DMS79 (cell line): ENCODE results near the gene COL5A1.

ENCODE experiments used
- DNase-seq: peaks from one replicate; lab custom pipeline; 2025; lab: John Stamatoyannopoulos, UW

COL5A1 gene

DNA sequence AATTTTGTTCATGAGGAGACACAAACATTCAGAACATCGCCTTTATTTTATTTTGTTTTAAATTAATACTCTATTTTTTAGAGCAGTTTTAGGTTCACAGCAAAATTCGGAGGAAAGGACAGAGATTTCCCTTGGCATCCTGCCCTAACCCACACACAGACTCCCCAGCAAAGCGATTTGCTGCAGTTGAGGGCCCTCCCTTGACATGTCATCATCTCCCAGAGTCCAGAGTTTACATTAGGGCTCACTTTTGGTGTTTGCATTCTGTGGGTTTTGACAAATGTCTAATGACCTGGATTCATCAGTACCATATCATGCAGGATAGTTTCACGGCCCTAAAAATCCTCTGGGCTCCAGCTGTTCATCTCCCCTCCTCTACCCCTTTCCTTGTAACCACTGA, 33.6 kb upstream of the COL5A1 start:
- no peak for DNase-seq

DNA sequence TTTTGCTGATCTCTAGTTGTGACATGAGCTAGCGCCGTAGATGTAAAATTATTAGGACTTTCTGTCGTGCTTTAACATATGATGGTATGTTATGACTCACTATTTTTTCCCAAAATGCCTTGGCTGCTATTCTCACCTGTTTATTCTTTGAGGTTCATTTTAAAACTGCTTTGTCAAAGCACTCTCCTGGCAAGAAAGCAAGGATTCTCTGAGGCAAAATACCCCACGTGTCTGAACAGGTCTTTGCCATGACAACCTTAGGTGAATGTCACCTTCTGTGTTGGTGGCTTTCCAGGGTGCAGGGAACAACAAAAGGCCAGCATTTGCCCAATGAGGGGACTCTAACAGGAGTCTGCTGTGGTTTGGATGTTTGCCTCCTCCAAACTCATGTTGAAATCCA, 30.6 kb upstream of the COL5A1 start:
- DNase-seq, result peak; percentile 16

DNA sequence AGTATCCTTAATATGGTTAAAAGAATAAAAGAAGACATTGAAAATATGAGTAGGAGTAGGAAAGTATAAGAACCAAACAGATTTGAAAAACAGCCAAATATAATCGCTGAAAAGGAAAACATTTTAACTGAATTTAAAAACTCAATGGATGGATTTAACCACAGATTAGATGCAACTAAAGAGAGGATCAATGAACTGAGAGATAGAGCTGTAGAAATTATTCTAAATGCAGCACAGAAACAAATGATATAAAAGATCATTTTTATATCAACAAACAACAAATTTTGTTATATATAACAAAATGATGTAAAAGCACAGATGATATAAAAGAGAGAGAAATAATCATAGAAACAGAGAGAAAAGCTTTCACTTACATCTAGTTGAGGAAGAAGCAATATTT, 29.3 kb upstream of the COL5A1 start:
- no peak for DNase-seq

DNA sequence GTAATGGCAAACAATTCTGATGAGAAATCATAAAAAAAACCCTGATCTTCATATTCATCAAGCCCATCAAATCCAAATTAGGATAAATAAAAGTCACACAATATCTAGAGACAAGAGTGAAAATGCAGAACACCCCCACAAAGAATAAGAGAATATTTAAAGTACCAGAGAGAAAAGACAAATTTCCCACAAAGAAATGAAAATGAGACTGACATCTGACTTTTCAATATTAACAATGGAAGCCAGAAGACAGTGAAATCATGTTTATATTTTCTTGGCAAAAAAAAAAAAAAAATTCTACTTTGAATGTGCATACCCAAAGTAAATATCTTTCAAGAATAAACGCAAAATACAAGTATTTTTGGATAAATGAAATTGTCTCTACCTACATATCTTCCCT, 28.9 kb upstream of the COL5A1 start:
- DNase-seq, result no peak

DNA sequence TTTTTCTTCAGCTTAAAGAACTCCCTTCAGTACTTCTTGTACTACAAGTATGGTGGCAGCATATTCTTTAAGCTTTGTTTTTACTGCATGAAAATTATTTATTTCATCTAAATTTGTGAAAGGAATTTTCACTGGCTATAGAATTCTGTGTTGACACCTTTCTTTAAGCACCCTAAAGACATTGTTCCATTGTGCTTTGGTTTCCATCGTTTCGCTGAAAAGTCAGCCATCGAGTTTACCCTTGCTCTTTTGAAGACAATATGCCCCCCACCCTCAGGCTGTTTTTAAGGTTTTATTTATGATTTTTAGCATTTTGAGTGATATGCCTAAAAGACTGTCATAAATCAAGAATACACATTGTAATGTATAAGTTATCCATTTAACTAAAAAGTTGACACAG, 27.3 kb upstream of the COL5A1 start:
- DNase-seq, result no peak

DNA sequence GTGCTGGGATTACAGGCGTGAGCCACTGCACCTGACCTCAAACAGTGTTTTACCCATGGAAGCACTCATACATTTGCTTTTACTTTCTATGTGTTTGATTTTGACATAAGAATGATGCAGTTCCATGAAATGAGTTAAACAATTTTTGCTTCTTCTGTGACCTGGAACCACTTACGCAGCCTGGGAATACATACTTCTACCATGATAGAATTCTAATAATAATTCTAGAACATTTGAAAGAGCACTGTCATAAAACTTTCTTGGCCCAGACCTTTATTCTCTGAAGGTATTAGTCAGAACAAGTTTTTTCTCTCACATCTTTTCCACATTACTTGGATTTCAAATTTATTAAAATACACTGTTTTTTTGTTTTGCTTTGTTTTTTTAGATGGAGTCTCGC, 25.3 kb upstream of the COL5A1 start:
- DNase-seq, result no peak

DNA sequence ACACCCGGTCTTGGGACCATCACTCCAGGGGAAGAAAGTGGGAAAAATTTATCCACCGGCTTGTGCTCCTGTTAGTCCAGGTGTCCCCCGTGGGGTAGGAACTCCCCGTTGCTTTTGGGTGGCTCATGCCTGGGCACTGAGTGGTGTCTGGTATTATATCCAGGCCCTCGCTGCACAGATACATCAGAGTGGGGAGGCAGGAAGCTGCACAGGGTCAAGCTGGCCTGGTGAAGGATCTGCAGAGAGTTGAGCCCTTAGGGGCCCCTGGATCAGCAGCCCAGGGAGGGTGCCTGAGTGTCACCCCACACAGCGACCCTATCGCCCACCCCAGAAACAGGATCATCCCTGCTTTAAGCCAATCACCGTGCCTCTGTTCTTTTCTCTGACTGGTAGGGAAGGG, 24.4 kb upstream of the COL5A1 start:
- DNase-seq, result no peak

DNA sequence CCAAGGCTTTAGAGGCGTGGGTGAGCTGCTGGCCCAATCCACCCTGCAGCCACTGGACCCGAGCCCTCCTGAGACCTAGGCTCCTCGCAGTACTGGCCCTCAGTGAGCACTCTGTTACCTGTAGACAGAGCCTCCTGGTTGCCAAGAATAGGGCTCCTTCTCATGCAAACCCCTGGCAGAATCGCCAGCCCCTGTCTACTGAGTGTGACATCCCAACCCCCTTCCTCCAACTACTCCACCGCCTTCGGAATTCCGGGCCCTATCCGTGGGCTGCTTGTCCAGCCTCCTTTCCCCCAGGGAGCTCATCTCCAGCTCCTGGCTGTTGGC, 23.8 kb upstream of the COL5A1 start:
- no peak for DNase-seq

DNA sequence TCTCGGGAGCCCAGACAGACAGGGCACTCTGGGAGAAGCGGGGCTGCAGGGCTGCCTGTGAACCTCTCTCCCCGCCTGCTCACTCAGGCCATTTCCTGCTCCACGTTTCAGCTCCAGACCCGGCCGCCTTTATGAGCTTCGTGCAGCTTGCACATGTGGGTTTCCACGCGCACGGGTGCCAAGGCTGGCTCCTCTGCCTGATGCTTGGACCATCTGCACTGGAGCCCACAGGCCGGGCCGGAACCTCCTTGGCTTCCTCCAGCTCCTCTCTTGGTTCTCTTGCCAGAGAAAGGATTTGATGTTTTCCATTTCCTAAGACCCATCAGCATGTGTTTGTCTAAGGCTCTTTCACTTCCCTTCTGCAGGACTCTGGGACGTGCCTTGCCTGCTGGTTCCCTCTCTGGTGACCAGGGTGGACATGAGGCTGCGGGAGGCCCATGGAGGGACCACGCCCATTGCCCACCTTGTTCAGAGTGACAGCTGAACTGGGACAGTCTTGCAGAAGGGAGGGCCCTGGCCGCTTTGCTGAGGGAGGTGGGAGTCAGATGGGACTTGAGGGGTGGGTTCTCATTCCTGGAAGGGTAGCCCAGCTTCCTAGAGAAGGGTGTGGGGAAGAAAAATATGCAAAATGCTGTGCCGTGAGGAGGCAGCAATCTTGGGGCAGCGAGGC, 23.3 kb upstream of the COL5A1 start:
- no peak for DNase-seq

DNA sequence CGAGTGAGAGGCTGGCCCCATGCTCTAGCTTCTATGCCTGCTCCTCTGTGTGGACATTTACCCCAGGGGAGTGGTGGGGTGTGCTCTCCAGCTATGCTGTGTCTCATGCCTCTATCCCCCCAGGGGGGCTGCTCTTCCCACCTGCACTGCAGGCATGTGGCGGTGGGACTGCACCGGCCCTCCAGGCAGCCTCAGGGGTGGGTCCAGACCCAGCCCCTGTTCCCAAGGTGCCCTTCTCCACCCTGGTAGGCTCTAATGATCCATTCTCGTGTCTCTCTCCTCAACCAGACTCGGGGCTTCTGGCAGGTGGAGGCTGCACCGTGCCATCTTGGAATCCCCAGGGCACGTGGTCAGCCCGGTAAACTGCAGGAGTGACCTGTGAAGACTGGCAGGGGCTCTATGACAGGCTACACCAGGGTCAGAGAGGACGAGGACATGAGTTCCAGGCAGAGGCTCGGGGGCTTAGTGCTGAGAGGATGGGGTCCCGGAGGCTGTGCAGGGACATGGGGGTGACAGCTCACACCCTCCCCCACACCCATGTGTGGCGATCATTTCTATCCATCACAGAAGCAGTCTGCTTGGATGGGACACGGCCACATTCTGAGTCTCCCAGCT, 22.7 kb upstream of the COL5A1 start:
- DNase-seq, result no peak

DNA sequence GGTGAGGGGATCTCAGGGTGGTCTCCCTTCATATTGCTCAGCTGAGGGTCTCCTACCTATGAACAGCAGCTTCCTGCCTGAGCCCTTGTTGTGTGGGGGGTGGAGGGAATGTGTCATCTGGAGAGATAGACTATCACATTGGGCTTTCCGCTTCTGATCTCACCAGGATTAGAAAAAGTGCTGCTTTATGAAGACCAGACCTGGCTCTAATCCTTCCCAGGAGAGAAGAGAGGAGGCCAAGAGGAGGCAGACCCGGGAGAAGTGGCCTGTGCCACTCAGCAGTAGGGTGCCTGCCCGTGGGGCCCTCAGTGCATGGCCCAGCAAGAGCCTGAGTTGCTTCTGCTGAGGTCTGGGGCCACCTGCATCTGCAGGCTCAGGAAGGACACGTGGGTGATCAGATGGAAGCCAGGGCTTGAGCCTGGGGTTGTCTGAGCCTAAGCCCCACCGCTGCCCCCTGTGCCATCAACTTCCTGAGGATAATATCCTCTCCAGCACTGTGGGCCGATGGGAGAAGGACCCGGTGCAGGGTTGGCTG, 22.1 kb upstream of the COL5A1 start:
- no peak for DNase-seq

DNA sequence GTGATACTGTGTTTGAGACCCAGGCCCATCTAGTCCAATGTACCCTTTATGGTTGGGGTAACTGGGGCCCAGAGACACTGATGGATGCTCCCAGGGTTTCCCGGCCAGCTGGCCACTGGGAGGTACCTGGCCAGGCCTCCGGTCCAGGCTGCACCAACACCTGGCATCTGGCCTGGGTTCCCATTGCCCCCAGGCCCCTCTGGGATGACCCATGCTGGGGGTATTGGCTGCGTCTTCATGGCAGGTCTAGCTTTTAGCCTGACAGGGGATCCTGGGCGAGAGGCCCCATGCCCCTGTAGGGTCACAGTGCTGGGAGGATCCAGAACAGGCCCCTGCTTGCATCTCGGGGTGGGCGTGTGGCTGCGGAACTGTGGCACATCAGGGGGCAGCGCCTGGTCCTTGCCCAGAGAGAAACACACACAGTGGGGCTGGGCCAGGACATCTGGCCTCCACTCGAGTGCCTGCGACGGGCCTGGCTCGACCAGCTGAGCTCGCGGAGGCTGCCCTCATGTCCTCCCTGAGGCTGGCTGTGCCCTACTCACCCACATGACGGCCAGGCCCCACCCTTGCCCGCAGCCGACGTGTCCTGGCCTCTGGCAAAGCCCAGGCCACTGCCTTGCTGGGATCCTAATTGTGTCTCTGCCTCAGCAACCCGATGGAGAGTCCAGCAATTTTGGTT, 21.5 kb upstream of the COL5A1 start:
- no peak for DNase-seq

DNA sequence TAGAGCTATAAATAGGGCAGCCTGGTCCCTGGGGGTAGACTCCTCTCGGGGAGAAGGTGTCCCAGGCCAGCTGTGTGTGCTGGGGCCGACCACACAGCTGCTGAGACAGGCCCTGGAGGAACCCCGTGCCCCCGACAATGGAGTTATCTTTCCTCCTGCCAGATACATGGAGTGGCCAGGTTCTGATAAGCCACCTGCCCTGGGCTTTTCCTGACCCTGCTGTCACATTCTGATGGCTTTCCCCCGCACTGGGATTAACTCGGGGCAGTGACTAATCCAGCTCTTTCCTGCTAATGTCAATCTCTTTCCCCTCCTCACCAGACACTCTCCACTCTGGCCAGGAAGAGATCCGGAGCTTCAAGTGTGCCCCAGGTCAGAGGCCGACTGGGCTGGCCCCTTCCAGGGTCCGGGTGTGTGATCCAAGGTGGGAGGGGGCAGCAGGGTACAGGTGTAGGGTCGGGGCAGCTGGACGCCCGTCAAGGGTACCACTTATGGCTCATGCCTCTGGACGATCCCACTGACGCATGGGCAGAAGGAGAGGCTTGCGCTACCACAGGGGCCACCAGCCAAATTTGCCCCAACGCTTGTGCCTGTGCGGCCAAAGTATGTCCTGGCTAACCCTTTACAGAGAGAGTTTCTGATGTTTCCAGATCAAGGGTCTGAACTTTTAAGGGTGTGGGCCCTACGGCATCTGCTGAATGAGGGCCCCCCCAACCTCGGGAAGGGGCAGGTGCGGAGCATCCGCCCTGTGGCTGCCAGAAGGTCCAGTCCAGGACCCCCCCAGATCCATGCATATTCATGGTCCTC, 20.6 kb upstream of the COL5A1 start:
- DNase-seq, result no peak

DNA sequence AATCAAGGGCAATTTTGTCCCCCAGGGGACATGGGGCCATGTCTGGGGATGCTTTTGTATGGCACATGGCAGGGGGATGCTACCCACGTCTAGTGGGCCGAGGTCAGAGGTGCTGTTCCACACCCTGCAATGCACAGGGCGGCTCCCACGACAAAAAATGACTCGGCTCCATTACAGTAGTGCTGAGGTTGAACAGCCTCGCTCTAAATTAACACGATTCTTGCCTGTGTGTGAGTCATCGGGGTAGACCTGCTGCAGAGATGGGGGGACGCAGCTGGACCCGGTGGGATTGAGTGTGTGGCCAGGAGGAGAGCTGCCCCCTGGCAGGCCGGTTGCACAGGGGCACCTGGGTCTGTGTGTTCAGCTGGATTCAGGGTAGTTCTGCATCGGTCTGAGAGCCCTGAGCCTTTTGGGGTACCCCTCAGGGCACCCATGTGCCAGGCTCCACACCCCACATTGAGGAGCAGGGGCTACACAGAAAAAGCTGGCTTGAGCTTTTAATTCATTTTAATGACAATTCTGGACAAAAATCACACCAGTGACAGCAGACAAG, 20.0 kb upstream of the COL5A1 start:
- no peak for DNase-seq

DNA sequence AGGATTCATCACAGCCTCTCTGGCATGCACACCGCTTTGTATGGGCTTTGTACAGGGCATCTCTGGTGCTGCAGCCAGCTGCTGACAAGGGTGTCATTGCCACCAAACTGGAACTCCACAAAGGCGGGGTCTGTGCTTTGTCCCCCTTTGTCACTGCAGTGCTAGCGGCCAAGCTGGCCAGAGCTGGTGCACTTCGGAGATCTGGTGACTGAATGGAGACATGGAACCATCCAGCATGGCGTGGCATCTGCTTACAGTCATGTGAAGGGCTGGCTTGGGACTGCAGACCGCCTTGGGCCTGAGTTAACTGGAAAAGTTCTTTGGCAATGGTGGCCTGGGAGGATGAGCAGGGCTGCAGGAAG, 18.7 kb upstream of the COL5A1 start:
- DNase-seq, result no peak

DNA sequence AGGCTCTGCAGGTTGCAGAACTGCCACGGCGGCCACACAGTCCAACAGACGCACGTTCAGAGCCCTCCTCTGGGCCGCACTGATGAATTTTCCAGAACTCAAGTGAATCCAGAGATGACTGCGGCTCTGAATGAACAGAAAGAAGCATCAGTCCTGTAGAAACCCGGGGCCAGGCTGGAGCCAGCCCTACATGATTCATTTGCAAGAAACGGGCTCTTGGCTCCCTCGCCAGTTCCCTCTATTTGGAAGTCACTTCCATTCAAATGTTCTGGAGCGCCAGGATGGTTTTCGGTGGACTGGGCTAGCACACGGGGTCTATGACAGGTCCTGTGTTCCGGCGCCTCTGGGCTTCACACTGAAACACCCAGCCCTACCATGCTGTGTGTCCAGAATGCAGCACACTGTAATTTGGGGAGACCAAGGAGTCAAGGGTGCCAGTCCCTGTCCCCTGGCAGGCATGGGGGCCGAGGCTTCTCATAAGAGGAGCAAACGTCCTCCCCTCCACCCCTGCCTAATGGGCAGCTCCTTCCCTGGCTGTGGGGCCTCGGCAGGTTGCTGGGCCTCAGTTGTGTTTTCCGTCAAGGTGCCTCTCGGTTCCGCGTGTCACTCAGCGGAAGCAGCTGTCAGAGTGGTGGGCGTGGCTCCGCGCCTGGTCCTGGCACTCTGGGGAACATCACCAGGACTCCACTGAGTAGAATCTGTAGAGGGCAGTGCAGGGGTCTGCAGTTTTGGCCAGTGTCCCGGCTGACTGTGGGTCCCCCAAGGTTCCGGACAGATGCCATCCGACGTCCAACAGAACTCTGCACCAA, 18.1 kb upstream of the COL5A1 start:
- DNase-seq, result no peak

DNA sequence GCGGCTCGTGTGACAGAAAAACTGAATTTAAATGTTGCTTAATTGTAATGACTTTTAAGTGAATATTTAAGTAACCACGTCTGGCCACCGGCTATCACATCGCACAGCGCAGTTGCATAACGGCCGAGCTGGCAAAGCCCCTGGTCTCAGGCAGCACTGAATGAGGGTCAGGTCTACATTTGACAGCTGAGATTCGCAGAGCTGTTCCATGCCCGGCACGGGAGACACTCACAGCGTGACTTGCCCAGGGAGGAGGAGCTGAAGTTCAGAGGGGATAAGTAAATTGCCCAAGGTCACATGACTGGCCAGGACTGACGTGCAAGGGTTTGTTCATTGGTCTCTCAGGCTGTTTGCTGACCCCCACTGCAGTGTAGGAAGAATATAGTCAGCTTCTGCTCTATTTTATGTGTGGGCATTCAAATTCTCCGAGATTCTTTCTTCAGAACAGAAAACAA, 17.4 kb upstream of the COL5A1 start:
- no peak for DNase-seq

DNA sequence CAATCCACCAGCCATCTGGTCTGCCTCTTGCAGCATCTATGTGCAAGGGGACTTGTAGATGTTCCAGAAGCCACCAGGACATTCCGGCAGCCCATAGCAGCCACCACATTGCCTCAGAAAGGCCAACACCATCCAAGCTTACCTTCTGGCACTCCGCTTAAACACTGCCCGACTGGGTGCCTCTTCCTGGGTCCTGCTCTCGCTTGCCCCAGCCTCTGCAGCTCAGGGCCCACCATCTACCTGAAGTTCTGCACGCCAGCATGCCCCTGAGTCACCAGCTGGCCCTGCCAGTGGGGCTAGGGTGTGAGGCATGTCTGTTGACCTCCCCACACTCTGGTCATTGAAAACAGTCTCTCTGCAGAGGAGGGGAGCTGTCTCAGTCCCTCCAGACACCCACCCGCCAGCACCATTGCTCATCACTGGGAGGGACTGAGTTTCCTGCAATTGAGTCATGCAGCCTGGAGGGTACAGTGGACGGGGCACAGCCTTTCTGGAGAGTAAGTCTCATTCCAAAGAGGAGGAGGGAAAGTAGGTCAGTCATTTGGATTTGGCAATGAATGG, 16.9 kb upstream of the COL5A1 start:
- DNase-seq, result no peak

DNA sequence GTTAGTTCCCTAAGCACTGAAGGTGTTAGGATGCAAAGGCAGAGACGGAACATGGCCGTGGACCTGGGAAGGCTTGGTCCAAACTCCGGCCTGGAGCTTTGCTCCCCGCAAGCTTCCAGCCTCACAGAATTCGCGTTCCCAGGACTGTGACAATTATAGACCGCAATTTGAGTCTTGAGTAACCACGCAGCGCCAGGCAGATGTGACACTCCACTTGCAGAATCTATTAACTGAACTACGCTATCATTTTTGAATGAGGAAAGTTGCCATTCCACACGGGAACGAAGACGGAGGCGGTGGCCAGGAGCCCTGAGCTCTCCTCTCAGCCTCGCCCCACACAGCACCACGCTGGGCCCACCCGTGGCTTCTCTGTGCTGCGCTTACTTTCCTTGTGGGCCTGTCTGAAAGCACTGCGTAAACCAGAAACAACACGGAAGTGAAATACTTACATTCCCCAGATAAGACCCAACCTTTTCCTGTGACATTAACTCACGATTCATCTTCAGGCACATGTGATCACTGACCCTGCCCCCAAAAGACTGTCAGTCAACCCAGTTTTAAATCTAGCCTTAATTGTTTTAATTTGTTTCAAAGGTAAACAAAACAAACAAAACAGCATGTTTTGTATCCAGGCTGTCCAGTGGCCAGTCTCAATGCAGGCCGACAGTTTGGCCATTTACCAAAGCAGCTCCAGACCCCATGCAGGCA, 16.1 kb upstream of the COL5A1 start:
- no peak for DNase-seq

DNA sequence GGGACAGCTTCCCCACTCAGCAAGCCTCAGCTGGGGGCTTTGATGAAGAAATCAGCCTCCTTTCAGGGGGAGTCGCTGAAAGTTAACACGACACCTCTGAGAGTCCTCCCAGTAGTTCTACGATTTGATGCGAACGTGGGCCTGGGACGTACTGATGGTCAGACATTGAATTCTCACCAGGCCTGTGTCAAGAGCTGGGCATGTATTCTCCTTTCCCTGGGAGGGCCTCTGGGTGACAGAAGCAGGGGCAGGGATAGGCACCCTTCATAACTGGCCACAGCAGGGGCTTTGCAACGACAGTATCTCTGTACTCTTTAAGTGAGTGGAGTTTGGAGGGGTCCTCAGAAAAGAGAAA, 15.6 kb upstream of the COL5A1 start:
- DNase-seq, result no peak
